HG02759 (cell line): ENCODE data around the gene TMEM164.
"Not testable (repeated sequence)": the region's sequence is repeated elsewhere in the genome, so short reads cannot be mapped to it uniquely, and the experiment has no call there.

ENCODE experiments used
- ATAC-seq: cut with Tn5 transposase; IDR thresholded peaks from one replicate; pipeline ENCODE4 v1.9.1; 2021; ENCODE audit warnings: mild to moderate bottlenecking, moderate library complexity; ENCODE audit not compliant: unreplicated experiment

The TMEM164 gene

GRCh38 chrX:110125446-110126162 is 122.7 kb downstream of the TMEM164 start:
- no peak for ATAC-seq

GRCh38 chrX:110131031-110131430 is 128.1 kb downstream of the TMEM164 start:
- ATAC-seq = no peak

GRCh38 chrX:110132450-110133114 is 129.7 kb downstream of the TMEM164 start:
- peak; percentile 55 for ATAC-seq

GRCh38 chrX:110133735-110134370 is 130.9 kb downstream of the TMEM164 start:
- ATAC-seq = no peak

GRCh38 chrX:110135618-110136017 is 132.7 kb downstream of the TMEM164 start:
- ATAC-seq = no peak

- no peak for ATAC-seq
Measured at GRCh38 chrX:110136136-110136535, 133.2 kb downstream of the TMEM164 start.

- no peak for ATAC-seq
Measured at GRCh38 chrX:110138557-110138956, 135.6 kb downstream of the TMEM164 start.

GRCh38 chrX:110139172-110139571 is 136.3 kb downstream of the TMEM164 start:
- no peak for ATAC-seq

GRCh38 chrX:110142096-110142495 is 139.2 kb downstream of the TMEM164 start:
- no peak for ATAC-seq

- no peak for ATAC-seq
Measured at GRCh38 chrX:110143454-110144210, 140.7 kb downstream of the TMEM164 start.

- no peak for ATAC-seq
Measured at GRCh38 chrX:110145311-110145710, 142.4 kb downstream of the TMEM164 start.

GRCh38 chrX:110145854-110146253 is 142.9 kb downstream of the TMEM164 start:
- ATAC-seq = peak; percentile 76

GRCh38 chrX:110146521-110146920 is 143.6 kb downstream of the TMEM164 start:
- peak; percentile 71 for ATAC-seq

GRCh38 chrX:110153244-110153643 is 150.3 kb downstream of the TMEM164 start:
- ATAC-seq = no peak

GRCh38 chrX:110153896-110154295 is 151.0 kb downstream of the TMEM164 start:
- ATAC-seq = no peak

GRCh38 chrX:110154328-110154727 is 151.4 kb downstream of the TMEM164 start:
- not testable (repeated sequence) for ATAC-seq

GRCh38 chrX:110155759-110156158 is 152.8 kb downstream of the TMEM164 start:
- ATAC-seq = no peak

- no peak for ATAC-seq
Measured at GRCh38 chrX:110156167-110156754, 153.3 kb downstream of the TMEM164 start.

GRCh38 chrX:110157444-110157843 is 154.5 kb downstream of the TMEM164 start:
- no peak for ATAC-seq

GRCh38 chrX:110159235-110159634 is 156.3 kb downstream of the TMEM164 start:
- ATAC-seq = no peak

GRCh38 chrX:110159865-110160264 is 157.0 kb downstream of the TMEM164 start:
- ATAC-seq = no peak
